HEK293T (cell line): ENCODE results near the gene VSIR.
A peak's percentile ranks its signal among the peaks of the same experiment; 100 is the strongest.

Experiments
- CTCF ChIA-PET: fragments of 350-600 bp; formaldehyde crosslinking; extraction: SDS; loops from one replicate; lab custom pipeline; 2021; ENCODE audit warnings: antibody characterized with exemption, inconsistent platforms; lab: Yijun Ruan, JAX
- POLR2A ChIA-PET: fragments of 350-600 bp; formaldehyde crosslinking; extraction: SDS; loops from one replicate; lab custom pipeline; 2020; ENCODE audit warnings: antibody characterized with exemption, inconsistent platforms; lab: Yijun Ruan, JAX
- DNase-seq: peaks from one replicate; pipeline ENCODE4 v3.0.0; 2012; ENCODE audit warnings: mixed read lengths; ENCODE audit errors: extremely low spot score
- ARNT ChIP-seq: fragments of 450-650 bp; IDR thresholded peaks from 2 replicates; pipeline ENCODE4 v1.6.1; 2017; ENCODE audit warnings: mild to moderate bottlenecking
- BHLHE40 ChIP-seq: fragments of 450-650 bp; IDR thresholded peaks from 2 replicates; pipeline ENCODE4 v1.6.1; 2016; ENCODE audit warnings: mild to moderate bottlenecking, moderate library complexity, borderline replicate concordance
- ELF4 ChIP-seq: fragments of 450-650 bp; IDR thresholded peaks from 2 replicates; pipeline ENCODE4 v1.6.1; 2017; ENCODE audit warnings: antibody characterized with exemption
- FOXA1 ChIP-seq: fragments of 450-650 bp; IDR thresholded peaks from 2 replicates; pipeline ENCODE4 v1.6.1; 2016; ENCODE audit warnings: mild to moderate bottlenecking
- FOXK2 ChIP-seq: fragments of 450-650 bp; IDR thresholded peaks from 2 replicates; pipeline ENCODE4 v1.6.1; 2016; ENCODE audit warnings: mild to moderate bottlenecking
- FOXM1 ChIP-seq: fragments of 450-650 bp; IDR thresholded peaks from 2 replicates; pipeline ENCODE4 v1.6.1; 2017; ENCODE audit warnings: mild to moderate bottlenecking, borderline replicate concordance
- HDGF ChIP-seq: fragments of 450-650 bp; IDR thresholded peaks from 2 replicates; pipeline ENCODE4 v1.6.1; 2017; ENCODE audit warnings: antibody characterized with exemption, borderline replicate concordance
- L3MBTL2 ChIP-seq: fragments of 450-650 bp; conservative IDR thresholded peaks from 2 replicates; pipeline ENCODE4 v1.6.1; 2016; ENCODE audit warnings: mild to moderate bottlenecking
- LEF1 ChIP-seq: fragments of 450-650 bp; IDR thresholded peaks from 2 replicates; pipeline ENCODE4 v1.6.1; 2017; ENCODE audit warnings: mild to moderate bottlenecking, borderline replicate concordance
- NFRKB ChIP-seq: fragments of 450-650 bp; IDR thresholded peaks from 2 replicates; pipeline ENCODE4 v1.6.1; 2016; ENCODE audit warnings: mild to moderate bottlenecking, moderate library complexity
- SP1 ChIP-seq: fragments of 450-650 bp; IDR thresholded peaks from 2 replicates; pipeline ENCODE4 v1.6.1; 2017
- SUZ12 ChIP-seq: fragments of 450-650 bp; IDR thresholded peaks from 2 replicates; pipeline ENCODE4 v1.6.1; 2016; ENCODE audit warnings: mild to moderate bottlenecking
- TARDBP ChIP-seq: fragments of 450-650 bp; IDR thresholded peaks from 2 replicates; pipeline ENCODE4 v1.6.1; 2016
- TF ChIP-seq, protein P1 (sequence below): fragments of 450-650 bp; IDR thresholded peaks from 2 replicates; pipeline ENCODE4 v1.6.1; 2016

The VSIR gene

GRCh38 chr10:71812016-71812912 lies 38.9 kb upstream of the VSIR start:
- CTCF ChIA-PET: interaction anchor here (1.0 kb wide), 1 partner anchor 84 kb away, joined by 4 read pairs; no protein-coding TSS in a partner anchor
- POLR2A ChIA-PET: interaction anchor here (1.3 kb wide), 1 partner anchor 39 kb away, joined by 5 read pairs; the partner anchor contains the start of gene PSAP
- DNase-seq: peak; percentile 80

GRCh38 chr10:71811351-71811750 lies 38.0 kb upstream of the VSIR start:
- ChIA-PET POLR2A (no interaction called here), CTCF (no interaction called here)
- TF ChIP-seq SP1 (no peak), ELF4 (no peak), L3MBTL2 (no peak), FOXK2 (no peak), FOXA1 (no peak), NFRKB (no peak), SUZ12 (no peak)
- TF ChIP-seq, protein P1, sequence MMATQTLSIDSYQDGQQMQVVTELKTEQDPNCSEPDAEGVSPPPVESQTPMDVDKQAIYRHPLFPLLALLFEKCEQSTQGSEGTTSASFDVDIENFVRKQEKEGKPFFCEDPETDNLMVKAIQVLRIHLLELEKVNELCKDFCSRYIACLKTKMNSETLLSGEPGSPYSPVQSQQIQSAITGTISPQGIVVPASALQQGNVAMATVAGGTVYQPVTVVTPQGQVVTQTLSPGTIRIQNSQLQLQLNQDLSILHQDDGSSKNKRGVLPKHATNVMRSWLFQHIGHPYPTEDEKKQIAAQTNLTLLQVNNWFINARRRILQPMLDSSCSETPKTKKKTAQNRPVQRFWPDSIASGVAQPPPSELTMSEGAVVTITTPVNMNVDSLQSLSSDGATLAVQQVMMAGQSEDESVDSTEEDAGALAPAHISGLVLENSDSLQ: no peak
- no peak for DNase-seq

More at GRCh38 chr10:71812016-71812912, 38.9 kb upstream of the VSIR start:
- TF ChIP-seq TARDBP: no peak
- TF ChIP-seq FOXM1: no peak
- TF ChIP-seq ELF4: no peak
- no peak for TF ChIP-seq ARNT
- TF ChIP-seq, protein P1: no peak
- TF ChIP-seq LEF1: no peak
- TF ChIP-seq FOXK2: no peak

- CTCF ChIA-PET: interaction anchor here (0.6 kb wide), 2 partner anchors 24 to 80 kb away, joined by 3 read pairs; no protein-coding TSS in a partner anchor
- DNase-seq: no peak
- no peak for TF ChIP-seq L3MBTL2
- TF ChIP-seq, protein P1: no peak
- no peak for TF ChIP-seq FOXK2
- TF ChIP-seq FOXM1: no peak
- POLR2A ChIA-PET: no interaction called here
These were observed 36.9 kb upstream of the VSIR start for GRCh38 chr10:71810048-71810750.

GRCh38 chr10:71809628-71810027 lies 36.3 kb upstream of the VSIR start:
- ChIA-PET POLR2A (no interaction called here), CTCF (interaction anchor here (0.6 kb wide), 1 partner anchor 80 kb away, joined by 3 read pairs; no protein-coding TSS in a partner anchor)
- DNase-seq: no peak
- TF ChIP-seq NFRKB (no peak), SUZ12 (no peak)

- CTCF ChIA-PET: no interaction called here
- no peak for DNase-seq
- TF ChIP-seq L3MBTL2 (no peak), ELF4 (no peak), TARDBP (no peak), BHLHE40 (no peak), LEF1 (no peak), HDGF (no peak), FOXM1 (no peak)
- POLR2A ChIA-PET: interaction anchor here (1.0 kb wide), 1 partner anchor 34 kb away, joined by 3 read pairs; the partner anchor contains the start of gene VSIR
These were observed 34.5 kb upstream of the VSIR start for GRCh38 chr10:71807557-71808510.

GRCh38 chr10:71806704-71807556 lies 33.6 kb upstream of the VSIR start:
- ChIA-PET CTCF (no interaction called here), POLR2A (interaction anchor here (1.0 kb wide), 1 partner anchor 33 kb away, joined by 3 read pairs; the partner anchor contains the start of gene VSIR)
- DNase-seq: no peak
- TF ChIP-seq, protein P1: peak; percentile 47
- no peak for TF ChIP-seq FOXM1
